MCF 10A (cell line): ENCODE measurements around the gene OXSR1. TPM values are rescaled to one million over a fixed set of nuclear protein-coding genes. Genes with fewer than 3 reads are reported as not detected.
"Not testable (repeated sequence)": the region's sequence is repeated elsewhere in the genome, so short reads cannot be mapped to it uniquely, and the experiment has no call there.

Source experiments
- BruUV-seq: library from RNA; stranded (reverse); fragments of 400-500 nt; replicated peaks from 2 replicates; lab custom pipeline; 2021; lab: Mats Ljungman, UMichigan
- CTCF ChIA-PET: fragments of 300-600 bp; sonication (Branson Sonifier 250); formaldehyde crosslinking; extraction: SDS; loops from one replicate; lab custom pipeline; 2021; ENCODE audit warnings: antibody characterized with exemption, inconsistent platforms; lab: Yijun Ruan, JAX
- POLR2A ChIA-PET: fragments of 300-600, 350-650 bp; sonication (Branson Sonifier 250); formaldehyde crosslinking; extraction: SDS; loops from one replicate; lab custom pipeline; 2020; ENCODE audit warnings: antibody characterized with exemption, inconsistent platforms; lab: Yijun Ruan, JAX
- DNase-seq: peaks from one replicate; pipeline ENCODE4 v3.0.0-alpha.2; 2018; ENCODE audit not compliant: unreplicated experiment
- H3K27ac Mint-ChIP-seq: one replicate; pipeline ENCODE4 v1.8.0; 2022; ENCODE audit warnings: mild to moderate bottlenecking, low read depth, mixed read lengths; ENCODE audit not compliant: unreplicated experiment
- H3K27me3 Mint-ChIP-seq: one replicate; pipeline ENCODE4 v1.8.0; 2022; ENCODE audit warnings: mixed read lengths; ENCODE audit not compliant: insufficient read depth, unreplicated experiment
- H3K36me3 Mint-ChIP-seq: one replicate; pipeline ENCODE4 v1.8.0; 2022; ENCODE audit warnings: mild to moderate bottlenecking, moderate library complexity, mixed read lengths; ENCODE audit not compliant: insufficient read depth, unreplicated experiment
- H3K4me1 Mint-ChIP-seq: one replicate; pipeline ENCODE4 v1.8.0; 2022; ENCODE audit warnings: mixed read lengths; ENCODE audit not compliant: insufficient read depth, unreplicated experiment
- H3K4me3 Mint-ChIP-seq: one replicate; pipeline ENCODE4 v1.8.0; 2022; ENCODE audit warnings: mild to moderate bottlenecking, moderate library complexity, mixed read lengths; ENCODE audit not compliant: unreplicated experiment
- H3K9me3 Mint-ChIP-seq: one replicate; pipeline ENCODE4 v1.8.0; 2022; ENCODE audit warnings: mixed read lengths; ENCODE audit not compliant: unreplicated experiment
- intact Hi-C: fragments of 100-400 bp; cut with micrococcal nuclease; formaldehyde crosslinking; loops from 2 replicates; pipeline ENCODE4 v1.14.1; 2022
- total RNA-seq: library from RNA; stranded (reverse); gene quantifications from 2 replicates; pipeline ENCODE4 v1.2.3, GENCODE V29; 2022
- TF ChIP-seq, protein P1 (sequence below): fragments of 200-600 bp; IDR thresholded peaks from one replicate; pipeline ENCODE4 v1.8.0; 2022; ENCODE audit warnings: antibody characterized with exemption, mild to moderate bottlenecking; ENCODE audit not compliant: unreplicated experiment

Gene OXSR1
- total RNA-seq, 1 experiment from 2014 or later: 75.5 TPM

DNA sequence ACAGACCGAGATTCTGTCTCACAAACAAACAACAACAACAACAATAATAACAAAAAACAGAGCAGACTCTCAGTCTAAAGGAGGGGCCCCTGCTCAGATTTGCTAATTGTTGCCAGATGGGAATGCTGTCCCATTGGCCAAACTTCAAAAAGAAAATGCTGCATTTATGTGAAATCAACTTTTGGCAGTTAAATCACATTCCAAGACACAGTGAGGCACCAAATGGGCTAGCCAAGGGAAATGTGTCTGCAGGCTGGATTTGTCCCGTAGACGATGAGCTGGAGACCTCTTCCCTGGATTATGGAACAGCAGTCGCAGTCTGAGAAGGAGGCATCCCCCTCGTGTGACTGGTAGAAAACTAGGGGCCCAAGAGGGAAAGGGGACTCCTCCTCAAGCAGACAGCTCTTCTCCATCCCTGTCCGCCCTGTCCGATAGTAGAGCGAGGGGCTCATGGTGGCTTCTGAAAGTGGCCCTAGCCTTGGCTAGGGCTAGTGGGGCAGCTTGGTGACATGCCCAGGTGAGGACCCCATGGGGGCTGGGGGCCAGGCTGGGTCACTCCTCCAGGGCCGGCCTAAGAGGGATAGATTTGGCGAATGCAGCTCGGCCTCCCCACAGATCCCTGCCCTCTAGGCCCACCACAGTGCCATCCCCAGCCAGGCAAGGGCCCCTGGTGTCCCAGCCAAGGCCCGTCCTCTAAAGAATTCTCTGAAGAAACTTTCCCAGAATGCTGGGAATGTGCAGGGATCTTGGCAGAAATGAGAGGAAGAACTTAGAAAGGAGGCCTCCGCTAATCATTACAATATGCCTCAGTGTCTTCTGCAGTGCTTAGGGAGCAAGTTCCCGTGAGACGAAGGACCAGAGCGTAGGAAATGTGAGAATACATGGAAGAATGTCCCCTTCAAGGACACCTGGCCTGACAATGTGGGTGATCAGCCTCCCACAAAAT lies 118.7 kb downstream of the OXSR1 start:
- H3K4me1 Mint-ChIP-seq: no peaks in the 10 kb centered on the region
- no TSS peak for BruUV-seq
- H3K4me3 Mint-ChIP-seq: no peak overlapping the region
- H3K9me3 Mint-ChIP-seq: no peaks in the 10 kb centered on the region
- H3K27ac Mint-ChIP-seq: no peak overlapping the region
- ChIA-PET POLR2A (no interaction called here), CTCF (interaction anchor here (1.1 kb wide), 1 partner anchor 62 kb away, joined by 3 read pairs; no protein-coding TSS in a partner anchor)
- TF ChIP-seq, protein P1, sequence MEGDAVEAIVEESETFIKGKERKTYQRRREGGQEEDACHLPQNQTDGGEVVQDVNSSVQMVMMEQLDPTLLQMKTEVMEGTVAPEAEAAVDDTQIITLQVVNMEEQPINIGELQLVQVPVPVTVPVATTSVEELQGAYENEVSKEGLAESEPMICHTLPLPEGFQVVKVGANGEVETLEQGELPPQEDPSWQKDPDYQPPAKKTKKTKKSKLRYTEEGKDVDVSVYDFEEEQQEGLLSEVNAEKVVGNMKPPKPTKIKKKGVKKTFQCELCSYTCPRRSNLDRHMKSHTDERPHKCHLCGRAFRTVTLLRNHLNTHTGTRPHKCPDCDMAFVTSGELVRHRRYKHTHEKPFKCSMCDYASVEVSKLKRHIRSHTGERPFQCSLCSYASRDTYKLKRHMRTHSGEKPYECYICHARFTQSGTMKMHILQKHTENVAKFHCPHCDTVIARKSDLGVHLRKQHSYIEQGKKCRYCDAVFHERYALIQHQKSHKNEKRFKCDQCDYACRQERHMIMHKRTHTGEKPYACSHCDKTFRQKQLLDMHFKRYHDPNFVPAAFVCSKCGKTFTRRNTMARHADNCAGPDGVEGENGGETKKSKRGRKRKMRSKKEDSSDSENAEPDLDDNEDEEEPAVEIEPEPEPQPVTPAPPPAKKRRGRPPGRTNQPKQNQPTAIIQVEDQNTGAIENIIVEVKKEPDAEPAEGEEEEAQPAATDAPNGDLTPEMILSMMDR: no peak
- intact Hi-C loops: no loop called here
- H3K36me3 Mint-ChIP-seq: peaks cover 3% of the 10 kb centered on the region
- no peaks in the 10 kb centered on the region for H3K27me3 Mint-ChIP-seq
- DNase-seq: no peak

DNA sequence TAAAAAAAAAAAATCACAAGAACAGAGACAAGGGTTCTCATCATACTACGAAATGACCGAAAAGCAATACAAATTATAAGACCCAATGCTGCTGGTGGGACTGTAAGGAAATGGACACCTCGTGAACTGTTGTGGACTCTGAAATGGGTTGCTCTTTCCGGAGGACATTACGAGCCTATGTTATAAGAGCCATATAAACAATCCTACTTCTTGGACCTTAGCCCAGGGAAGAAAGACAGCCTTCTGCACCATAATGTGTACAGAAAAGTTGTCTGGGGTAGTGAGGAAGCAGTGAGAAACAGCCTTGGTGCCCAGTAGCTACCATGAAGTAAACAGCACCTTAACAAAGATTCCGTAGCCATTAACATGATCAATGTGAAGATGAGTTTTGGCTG lies 119.4 kb downstream of the OXSR1 start:
- Mint-ChIP-seq H3K4me1 (no peaks in the 10 kb centered on the region), H3K27me3 (no peaks in the 10 kb centered on the region), H3K9me3 (no peaks in the 10 kb centered on the region), H3K36me3 (no peaks in the 10 kb centered on the region), H3K27ac (no peak overlapping the region), H3K4me3 (no peak overlapping the region)
- TF ChIP-seq, protein P1: no peak
- ChIA-PET CTCF (interaction anchor here (1.1 to 1.4 kb wide), 2 partner anchors 13 to 61 kb away, joined by 3 to 8 read pairs; no protein-coding TSS in a partner anchor), POLR2A (no interaction called here)
- DNase-seq: no peak
- no TSS peak for BruUV-seq
- intact Hi-C loops: no loop called here

DNA sequence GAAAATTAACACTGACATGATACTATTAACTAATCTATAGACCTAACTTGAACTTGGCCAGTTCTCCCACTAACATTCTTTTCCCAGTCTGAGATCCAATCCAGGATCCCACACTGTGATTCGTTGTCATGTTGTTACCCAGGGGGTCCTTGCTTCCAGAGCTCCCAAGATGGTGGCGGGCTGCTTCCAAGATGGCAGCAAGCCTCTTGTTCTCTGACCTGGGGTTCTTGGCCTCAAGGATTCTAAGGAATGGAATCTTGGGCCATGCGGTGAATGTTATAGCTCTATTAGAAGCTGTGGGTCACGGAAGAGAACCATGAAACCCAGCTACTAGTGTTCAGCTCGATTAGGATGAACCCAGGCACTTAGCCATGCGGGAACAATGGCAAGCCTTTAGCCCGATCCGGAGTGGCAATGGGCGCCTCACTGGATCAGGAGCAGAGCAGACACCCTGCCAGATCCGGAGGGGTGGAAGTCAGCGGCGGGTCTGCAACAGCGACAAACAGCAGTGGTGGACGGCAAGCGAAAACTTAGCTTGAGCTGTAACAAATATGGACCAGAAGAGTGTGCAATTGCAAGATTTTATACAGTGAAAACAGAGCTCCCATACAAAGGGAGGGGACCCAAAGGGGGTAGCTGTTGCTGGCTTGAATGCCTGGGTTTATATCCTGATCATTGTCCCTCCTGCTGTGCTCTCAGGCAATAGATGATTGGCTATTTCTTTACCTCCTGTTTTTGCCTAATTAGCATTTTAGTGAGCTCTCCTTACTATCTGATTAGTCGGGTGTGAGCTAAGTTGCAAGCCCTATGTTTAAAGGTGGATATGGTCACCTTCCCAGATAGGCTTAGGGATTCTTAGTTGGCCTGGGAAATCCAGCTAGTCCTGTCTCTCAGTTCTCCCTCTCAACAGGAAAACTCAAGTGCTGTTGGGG lies 124.2 kb downstream of the OXSR1 start:
- POLR2A ChIA-PET, H3K36me3 Mint-ChIP-seq, H3K9me3 Mint-ChIP-seq, BruUV-seq, H3K4me3 Mint-ChIP-seq, H3K27ac Mint-ChIP-seq, H3K27me3 Mint-ChIP-seq, intact Hi-C loops, DNase-seq, H3K4me1 Mint-ChIP-seq: not testable (repeated sequence)
- CTCF ChIA-PET: interaction anchor here (0.6 to 1.1 kb wide), 2 partner anchors 9 to 63 kb away, joined by 3 to 9 read pairs; no protein-coding TSS in a partner anchor

DNA sequence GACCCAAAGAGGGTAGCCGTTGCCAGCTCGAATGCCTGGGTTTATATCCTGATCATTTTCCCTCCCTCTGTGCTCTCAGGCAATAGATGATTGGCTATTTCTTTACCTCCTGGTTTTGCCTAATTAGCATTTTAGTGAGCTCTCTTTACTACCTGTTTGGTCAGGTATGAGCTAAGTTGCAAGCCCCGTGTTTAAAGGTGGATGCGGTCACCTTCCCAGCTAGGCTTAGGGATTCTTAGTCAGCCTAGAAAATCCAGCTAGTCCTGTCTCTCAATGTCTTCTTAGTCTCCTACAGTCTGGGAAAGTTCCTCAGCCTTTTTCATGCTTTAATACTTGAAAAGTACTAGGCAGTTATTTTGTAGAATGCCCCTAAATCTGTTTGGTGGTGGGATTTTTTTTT lies 131.7 kb downstream of the OXSR1 start:
- H3K36me3 Mint-ChIP-seq, H3K27ac Mint-ChIP-seq, DNase-seq, H3K27me3 Mint-ChIP-seq, H3K9me3 Mint-ChIP-seq, H3K4me3 Mint-ChIP-seq, intact Hi-C loops, H3K4me1 Mint-ChIP-seq, BruUV-seq: not testable (repeated sequence)
- CTCF ChIA-PET: interaction anchor here (0.6 to 3.1 kb wide), 11 partner anchors 9 to 703 kb away, joined by 3 to 21 read pairs (median 4); partner anchors contain the start of gene XYLB
- POLR2A ChIA-PET: interaction anchor here (0.7 kb wide), 1 partner anchor 160 kb away, joined by 3 read pairs; the partner anchor contains the start of gene ACAA1
